ENCODE data around the gene UCHL3. TPM values are rescaled to one million over a fixed set of nuclear protein-coding genes. Genes with fewer than 3 reads are reported as not detected.

UCHL3 gene
- total RNA-seq, 1 experiment from 2014 or later, result 50.8 TPM

DNA sequence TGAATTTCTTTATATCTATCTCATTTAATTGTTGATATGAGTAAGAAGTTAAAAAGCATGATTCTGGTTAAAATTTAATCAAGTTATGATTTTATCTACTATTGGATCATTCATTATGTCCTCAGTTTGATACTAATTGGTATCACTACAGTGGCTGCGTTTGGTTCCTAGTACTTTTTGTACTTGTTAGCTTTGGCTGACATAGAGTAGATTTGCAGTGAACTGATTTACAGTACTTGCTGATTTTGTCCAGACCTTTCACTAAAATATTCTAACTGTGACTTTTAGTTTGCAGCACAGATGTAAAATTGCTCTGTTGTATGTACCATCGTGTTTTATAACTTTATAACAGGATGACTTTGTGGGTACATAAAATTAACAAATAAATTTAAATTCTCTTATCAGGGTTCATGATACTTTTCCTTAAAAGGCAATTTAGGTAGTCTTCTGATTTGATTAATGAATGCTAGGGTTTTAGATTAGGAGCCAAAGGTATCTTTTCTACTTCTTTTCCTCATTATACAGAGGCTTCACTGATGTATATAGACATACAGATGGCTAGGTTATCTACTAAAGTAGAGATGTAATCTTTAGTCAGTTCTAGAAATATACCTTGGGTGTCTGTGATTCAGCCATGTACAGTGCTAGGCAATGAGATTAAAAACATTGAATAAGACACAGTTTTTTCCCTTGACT lies 8.7 kb downstream of the UCHL3 start:
- Mint-ChIP-seq H3K27me3 (ENCODE audit: low read depth) (no peaks in the 10 kb centered on the region), H3K4me3 (no peak overlapping the region), H3K4me1 (no peaks in the 10 kb centered on the region), H3K36me3 (ENCODE audit: insufficient read depth in 1 of 3, low read depth in 3 of 3) (peaks cover 4 to 17% (median 10%) of the 10 kb centered on the region in 3 experiments; a peak in 6 of 7 replicates), H3K27ac (no peak overlapping the region), H3K9me3 (no peaks in the 10 kb centered on the region)
- Histone ChIP-seq H3K14ac (ENCODE audit: insufficient read depth, low read length) (no peak overlapping the region), H2AK5ac (ENCODE audit: insufficient read length, low read length) (no peak overlapping the region), H3T11ph (ENCODE audit: low read length) (no peak overlapping the region), H2BK12ac (ENCODE audit: insufficient read length, low read depth, low read length) (no peak overlapping the region), H3K79me1 (ENCODE audit: insufficient read depth, low read depth, low read length, poor library complexity, severe bottlenecking) (no peaks in the 10 kb centered on the region), H3K4ac (ENCODE audit: low read depth, low read length) (no peak overlapping the region), H3K79me2 (ENCODE audit: insufficient read depth, low read length) (0 out of 2 replicates have a peak, but pooled peaks cover 1% of the 10 kb centered on the region), H3K4me1 (ENCODE audit: insufficient read depth, low read length) (no peaks in the 10 kb centered on the region), H2BK5ac (ENCODE audit: insufficient read length, low read length) (no peak overlapping the region), H4K5ac (ENCODE audit: insufficient read length, low read depth, low read length) (no peak overlapping the region), H2BK120ac (ENCODE audit: low read depth, low read length, poor library complexity, severe bottlenecking) (no peak overlapping the region), H3K27ac (ENCODE audit: insufficient read length, low read depth, low read length) (no peak overlapping the region), H4K91ac (ENCODE audit: insufficient read length, low read depth, low read length) (no peak overlapping the region), H3K9me3 (ENCODE audit: control insufficient read depth, low read depth, low read length) (no peaks in the 10 kb centered on the region), H3K27me3 (ENCODE audit: insufficient read depth, low read length) (no peaks in the 10 kb centered on the region), H3K56ac (ENCODE audit: insufficient read length, low read depth, low read length) (no peak overlapping the region), H3K9ac (ENCODE audit: extremely low read depth, insufficient read length, low read length) (no peak overlapping the region), H3K23me2 (ENCODE audit: insufficient read length, low read depth, low read length, poor library complexity, severe bottlenecking) (no peaks in the 10 kb centered on the region), H4K20me1 (ENCODE audit: control insufficient read depth, insufficient read depth, insufficient read length) (no peaks in the 10 kb centered on the region), H3K18ac (ENCODE audit: insufficient read length, low read depth, low read length) (no peak overlapping the region), H3K23ac (ENCODE audit: insufficient read length, low read depth, low read length) (no peak overlapping the region), H2BK15ac (ENCODE audit: low read depth, low read length) (no peak overlapping the region), H2AFZ (ENCODE audit: low read length) (no peak overlapping the region), H4K8ac (replicated peaks; ENCODE audit: insufficient read length, low read depth, low read length) (no peak overlapping the region), H2BK20ac (ENCODE audit: low read depth, low read length, poor library complexity, severe bottlenecking) (no peak overlapping the region), H3K4me2 (ENCODE audit: insufficient read depth, insufficient read length, low read length) (no peak overlapping the region)
- no CpG with 5 or more reads among the region's 2 CpGs for WGBS (ENCODE audit: extremely low coverage, insufficient read length, low lambda C conversion rate)
- TF ChIP-seq, protein P1, sequence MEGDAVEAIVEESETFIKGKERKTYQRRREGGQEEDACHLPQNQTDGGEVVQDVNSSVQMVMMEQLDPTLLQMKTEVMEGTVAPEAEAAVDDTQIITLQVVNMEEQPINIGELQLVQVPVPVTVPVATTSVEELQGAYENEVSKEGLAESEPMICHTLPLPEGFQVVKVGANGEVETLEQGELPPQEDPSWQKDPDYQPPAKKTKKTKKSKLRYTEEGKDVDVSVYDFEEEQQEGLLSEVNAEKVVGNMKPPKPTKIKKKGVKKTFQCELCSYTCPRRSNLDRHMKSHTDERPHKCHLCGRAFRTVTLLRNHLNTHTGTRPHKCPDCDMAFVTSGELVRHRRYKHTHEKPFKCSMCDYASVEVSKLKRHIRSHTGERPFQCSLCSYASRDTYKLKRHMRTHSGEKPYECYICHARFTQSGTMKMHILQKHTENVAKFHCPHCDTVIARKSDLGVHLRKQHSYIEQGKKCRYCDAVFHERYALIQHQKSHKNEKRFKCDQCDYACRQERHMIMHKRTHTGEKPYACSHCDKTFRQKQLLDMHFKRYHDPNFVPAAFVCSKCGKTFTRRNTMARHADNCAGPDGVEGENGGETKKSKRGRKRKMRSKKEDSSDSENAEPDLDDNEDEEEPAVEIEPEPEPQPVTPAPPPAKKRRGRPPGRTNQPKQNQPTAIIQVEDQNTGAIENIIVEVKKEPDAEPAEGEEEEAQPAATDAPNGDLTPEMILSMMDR (conservative IDR thresholded peaks at IDR 0.05), result no peak
- DNase-seq, result no peak

Measured in H9 (cell line).